Upper lobe of right lung (tissue), 1 donor: ENCODE data around the gene ZC3H7B. TPM values are rescaled to one million over a fixed set of nuclear protein-coding genes. Genes with fewer than 3 reads are reported as not detected.

Experiments used
- ATAC-seq: fragments of 200-7000 bp; cut with Tn5 transposase; one replicate; pipeline ENCODE4 v1.9.1; 2020; ENCODE audit warnings: mild to moderate bottlenecking, moderate library complexity
- DNase-seq: peaks from one replicate; pipeline ENCODE4 v3.0.0-alpha.2; 2020
- H3K27ac ChIP-seq: fragments of 200-600 bp; one replicate; pipeline ENCODE4 v1.8.0; 2022
- H3K27me3 ChIP-seq: fragments of 200-600 bp; one replicate; pipeline ENCODE4 v1.8.0; 2022; ENCODE audit warnings: mild to moderate bottlenecking
- H3K36me3 ChIP-seq: fragments of 200-600 bp; one replicate; pipeline ENCODE4 v1.8.0; 2022
- H3K4me1 ChIP-seq: fragments of 200-600 bp; one replicate; pipeline ENCODE4 v1.8.0; 2022
- H3K4me3 ChIP-seq: fragments of 200-600 bp; one replicate; pipeline ENCODE4 v1.8.0; 2022; ENCODE audit warnings: mild to moderate bottlenecking
- H3K9me3 ChIP-seq: fragments of 200-600 bp; one replicate; pipeline ENCODE4 v1.8.0; 2022
- intact Hi-C: fragments of 100-400 bp; cut with DNase I; formaldehyde crosslinking; loops from one replicate; pipeline ENCODE4 v1.11.0; 2022
- total RNA-seq: library from RNA; stranded (reverse); fragmentation: NEBNext Ultra II Directional; extraction: Animal tissue kit (Norgen Biotek cat#: 25700); gene quantifications from one replicate; pipeline ENCODE4 v1.2.1, GENCODE V29; 2021
- TF ChIP-seq, protein P1 (sequence below): fragments of 200-600 bp; IDR thresholded peaks from one replicate; pipeline ENCODE4 v1.8.0; 2022; ENCODE audit warnings: antibody characterized with exemption
- donor health status: DM: no; HTN: yes; CAD: no; lungs with severe emphysema.

Gene ZC3H7B
- total RNA-seq, 1 donor from 2014 or later: 70.3 TPM

DNA sequence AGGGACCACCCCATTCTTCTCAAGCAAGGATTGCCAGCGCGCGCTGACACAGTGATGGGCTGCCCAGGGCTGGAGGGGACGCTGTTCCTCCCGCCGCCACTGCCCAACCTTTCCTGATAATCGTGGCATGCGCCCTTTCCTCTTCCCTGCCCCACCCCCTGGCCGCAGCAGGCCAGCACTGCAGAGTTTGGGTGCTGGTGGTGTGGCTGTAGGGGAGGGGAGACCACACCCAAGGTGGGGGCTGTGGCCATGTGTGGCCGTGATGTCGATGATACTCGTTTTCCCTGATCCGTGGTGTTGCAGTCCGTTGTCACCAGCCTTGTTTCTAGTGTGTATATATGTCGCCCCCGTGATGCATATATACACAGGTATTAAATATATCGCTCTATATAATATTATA lies 57.6 kb downstream of the ZC3H7B start:
- Histone ChIP-seq H3K27me3 (no peaks in the 10 kb centered on the region), H3K4me1 (no peaks in the 10 kb centered on the region), H3K27ac (no peak overlapping the region), H3K4me3 (no peak overlapping the region), H3K9me3 (no peaks in the 10 kb centered on the region), H3K36me3 (peaks cover 46% of the 10 kb centered on the region)
- ATAC-seq (no peak), DNase-seq (no peak)
- TF ChIP-seq, protein P1, sequence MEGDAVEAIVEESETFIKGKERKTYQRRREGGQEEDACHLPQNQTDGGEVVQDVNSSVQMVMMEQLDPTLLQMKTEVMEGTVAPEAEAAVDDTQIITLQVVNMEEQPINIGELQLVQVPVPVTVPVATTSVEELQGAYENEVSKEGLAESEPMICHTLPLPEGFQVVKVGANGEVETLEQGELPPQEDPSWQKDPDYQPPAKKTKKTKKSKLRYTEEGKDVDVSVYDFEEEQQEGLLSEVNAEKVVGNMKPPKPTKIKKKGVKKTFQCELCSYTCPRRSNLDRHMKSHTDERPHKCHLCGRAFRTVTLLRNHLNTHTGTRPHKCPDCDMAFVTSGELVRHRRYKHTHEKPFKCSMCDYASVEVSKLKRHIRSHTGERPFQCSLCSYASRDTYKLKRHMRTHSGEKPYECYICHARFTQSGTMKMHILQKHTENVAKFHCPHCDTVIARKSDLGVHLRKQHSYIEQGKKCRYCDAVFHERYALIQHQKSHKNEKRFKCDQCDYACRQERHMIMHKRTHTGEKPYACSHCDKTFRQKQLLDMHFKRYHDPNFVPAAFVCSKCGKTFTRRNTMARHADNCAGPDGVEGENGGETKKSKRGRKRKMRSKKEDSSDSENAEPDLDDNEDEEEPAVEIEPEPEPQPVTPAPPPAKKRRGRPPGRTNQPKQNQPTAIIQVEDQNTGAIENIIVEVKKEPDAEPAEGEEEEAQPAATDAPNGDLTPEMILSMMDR: no peak
- intact Hi-C loops: no loop called here

DNA sequence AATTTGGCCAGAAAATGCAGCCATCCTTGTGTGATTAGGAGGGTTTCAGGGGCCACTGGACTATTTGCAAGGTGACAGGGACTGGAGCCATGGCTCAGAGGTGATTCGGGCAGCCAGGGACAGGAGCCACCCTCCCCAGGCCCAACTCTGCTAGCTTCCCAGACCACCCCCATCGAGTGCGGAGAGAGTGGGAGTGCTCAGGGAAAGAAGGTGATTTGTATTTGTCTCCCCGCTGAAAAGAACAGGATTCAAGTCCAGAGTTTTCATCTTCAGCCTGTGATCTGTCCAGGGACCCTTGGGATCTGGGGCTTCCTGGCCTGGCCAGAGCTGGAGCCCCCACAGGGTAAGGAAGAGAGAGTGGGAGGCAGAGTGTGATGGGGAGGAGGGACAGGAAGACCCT lies 58.1 kb downstream of the ZC3H7B start:
- Histone ChIP-seq H3K9me3 (no peaks in the 10 kb centered on the region), H3K27me3 (no peaks in the 10 kb centered on the region), H3K36me3 (peaks cover 42% of the 10 kb centered on the region), H3K4me1 (no peaks in the 10 kb centered on the region), H3K4me3 (no peak overlapping the region), H3K27ac (no peak overlapping the region)
- no peak for ATAC-seq
- intact Hi-C loops: no loop called here
- TF ChIP-seq, protein P1: no peak
- no peak for DNase-seq

DNA sequence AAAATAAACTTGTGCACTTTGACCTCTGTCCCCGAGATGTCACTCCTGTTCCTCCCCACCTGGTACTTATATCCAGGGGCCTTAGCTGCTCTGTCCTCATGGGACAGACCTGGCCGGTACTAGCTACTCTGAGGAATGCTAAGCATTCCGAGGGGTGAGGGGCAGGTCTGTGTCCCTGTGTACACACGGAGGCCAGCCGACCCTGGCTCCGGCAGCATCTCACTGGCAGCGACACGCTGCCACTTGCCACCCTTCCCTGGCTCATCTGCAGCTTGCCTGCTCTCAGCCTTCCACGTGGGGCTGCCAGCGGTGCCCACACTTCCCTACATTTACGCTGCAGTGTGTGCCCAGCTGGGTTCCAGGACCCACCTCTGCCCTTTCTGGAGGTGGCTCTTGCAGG lies 58.8 kb downstream of the ZC3H7B start:
- Histone ChIP-seq H3K27me3 (no peaks in the 10 kb centered on the region), H3K27ac (no peak overlapping the region), H3K4me3 (no peak overlapping the region), H3K36me3 (peaks cover 34% of the 10 kb centered on the region), H3K9me3 (no peaks in the 10 kb centered on the region), H3K4me1 (no peaks in the 10 kb centered on the region)
- ATAC-seq: peak; percentile 77
- TF ChIP-seq, protein P1: no peak
- DNase-seq: no peak
- intact Hi-C loops: no loop called here

DNA sequence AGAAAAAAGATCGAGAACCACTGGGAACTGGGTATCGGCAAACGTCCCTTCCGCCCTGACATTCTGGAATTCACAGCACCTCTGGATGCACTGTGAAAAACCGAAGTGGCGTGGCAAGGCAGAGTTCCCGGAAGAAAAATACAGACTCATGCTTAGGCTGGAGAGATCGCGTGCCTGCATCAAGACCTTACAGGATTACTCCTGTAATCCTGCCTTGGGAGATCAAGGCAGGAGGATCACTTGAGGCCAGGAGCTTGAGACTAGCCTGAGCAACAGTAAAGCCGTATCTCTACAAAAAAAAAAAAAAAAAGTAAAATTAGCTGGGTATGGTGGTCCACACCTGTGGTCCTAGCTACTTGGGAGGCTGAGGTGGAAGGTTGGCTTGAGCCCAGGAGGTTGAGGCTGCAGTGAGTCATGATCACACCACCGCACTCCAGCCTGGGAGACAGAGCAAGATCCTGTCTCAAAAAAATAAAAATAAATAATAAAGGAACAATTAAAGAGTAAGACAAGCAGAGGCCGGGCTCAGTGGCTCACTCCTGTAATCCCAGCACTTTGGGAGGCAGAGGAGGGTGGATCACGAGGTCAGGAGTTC lies 60.5 kb downstream of the ZC3H7B start:
- Histone ChIP-seq H3K4me1 (peaks cover 8% of the 10 kb centered on the region), H3K36me3 (peaks cover 18% of the 10 kb centered on the region), H3K27ac (no peak overlapping the region), H3K9me3 (no peaks in the 10 kb centered on the region), H3K27me3 (no peaks in the 10 kb centered on the region), H3K4me3 (no peak overlapping the region)
- TF ChIP-seq, protein P1: no peak
- DNase-seq: no peak
- no peak for ATAC-seq
- intact Hi-C loops: no loop called here

DNA sequence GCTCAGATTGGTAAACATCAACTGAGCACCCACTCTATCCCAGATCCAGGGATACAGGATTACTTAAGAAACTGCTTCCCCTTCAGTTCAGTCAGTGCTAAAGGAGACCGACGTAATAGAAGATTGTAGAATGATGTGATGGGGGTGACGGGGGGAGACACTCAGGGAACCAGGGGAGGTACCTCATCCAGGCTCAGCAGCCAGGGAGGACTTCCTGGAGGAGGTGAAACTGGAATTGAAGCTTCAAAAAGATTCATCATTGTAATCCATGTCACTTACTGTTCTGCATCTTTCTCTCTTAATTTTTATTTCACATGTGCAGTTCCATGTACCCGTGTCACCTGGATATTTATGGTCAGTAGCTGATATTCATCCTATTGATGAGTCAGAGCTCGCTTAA lies 61.3 kb downstream of the ZC3H7B start:
- Histone ChIP-seq H3K27ac (no peak overlapping the region), H3K36me3 (peaks cover 10% of the 10 kb centered on the region), H3K4me1 (peaks cover 11% of the 10 kb centered on the region), H3K9me3 (no peaks in the 10 kb centered on the region), H3K4me3 (no peak overlapping the region), H3K27me3 (no peaks in the 10 kb centered on the region)
- TF ChIP-seq, protein P1: no peak
- ATAC-seq (no peak), DNase-seq (no peak)
- intact Hi-C loops: no loop called here

DNA sequence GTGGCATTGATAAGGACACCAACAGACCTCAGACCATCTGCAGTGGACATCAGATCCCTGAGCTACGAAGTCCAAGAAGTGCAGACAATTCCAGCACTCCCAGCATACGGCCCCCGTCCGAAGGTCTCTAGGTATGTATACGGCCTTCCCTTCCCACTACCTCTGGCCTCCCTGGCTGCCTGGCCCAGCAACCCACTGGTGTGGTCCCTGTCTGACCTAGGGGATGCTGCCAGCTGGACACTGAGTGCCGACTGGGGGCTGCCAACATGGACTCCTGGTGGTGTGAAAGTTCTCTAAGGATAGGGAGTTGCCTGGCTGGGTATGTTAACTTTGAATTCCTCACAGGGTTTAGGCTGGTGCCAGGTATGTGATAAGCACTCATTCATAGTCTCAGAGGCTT lies 62.9 kb downstream of the ZC3H7B start:
- Histone ChIP-seq H3K27ac (no peak overlapping the region), H3K4me1 (peaks cover 12% of the 10 kb centered on the region), H3K27me3 (no peaks in the 10 kb centered on the region), H3K36me3 (no peaks in the 10 kb centered on the region), H3K4me3 (no peak overlapping the region), H3K9me3 (no peaks in the 10 kb centered on the region)
- TF ChIP-seq, protein P1: no peak
- intact Hi-C loops: no loop called here
- ATAC-seq (no peak), DNase-seq (no peak)
